Measurements from ENCODE around the gene ANXA4.
"Not testable (repeated sequence)": the region's sequence is repeated elsewhere in the genome, so short reads cannot be mapped to it uniquely, and the experiment has no call there.

ANXA4 gene

GRCh38 chr2:69762025-69762424 is 20.1 kb downstream of the ANXA4 start:
- no peak for DNase-seq

DNA sequence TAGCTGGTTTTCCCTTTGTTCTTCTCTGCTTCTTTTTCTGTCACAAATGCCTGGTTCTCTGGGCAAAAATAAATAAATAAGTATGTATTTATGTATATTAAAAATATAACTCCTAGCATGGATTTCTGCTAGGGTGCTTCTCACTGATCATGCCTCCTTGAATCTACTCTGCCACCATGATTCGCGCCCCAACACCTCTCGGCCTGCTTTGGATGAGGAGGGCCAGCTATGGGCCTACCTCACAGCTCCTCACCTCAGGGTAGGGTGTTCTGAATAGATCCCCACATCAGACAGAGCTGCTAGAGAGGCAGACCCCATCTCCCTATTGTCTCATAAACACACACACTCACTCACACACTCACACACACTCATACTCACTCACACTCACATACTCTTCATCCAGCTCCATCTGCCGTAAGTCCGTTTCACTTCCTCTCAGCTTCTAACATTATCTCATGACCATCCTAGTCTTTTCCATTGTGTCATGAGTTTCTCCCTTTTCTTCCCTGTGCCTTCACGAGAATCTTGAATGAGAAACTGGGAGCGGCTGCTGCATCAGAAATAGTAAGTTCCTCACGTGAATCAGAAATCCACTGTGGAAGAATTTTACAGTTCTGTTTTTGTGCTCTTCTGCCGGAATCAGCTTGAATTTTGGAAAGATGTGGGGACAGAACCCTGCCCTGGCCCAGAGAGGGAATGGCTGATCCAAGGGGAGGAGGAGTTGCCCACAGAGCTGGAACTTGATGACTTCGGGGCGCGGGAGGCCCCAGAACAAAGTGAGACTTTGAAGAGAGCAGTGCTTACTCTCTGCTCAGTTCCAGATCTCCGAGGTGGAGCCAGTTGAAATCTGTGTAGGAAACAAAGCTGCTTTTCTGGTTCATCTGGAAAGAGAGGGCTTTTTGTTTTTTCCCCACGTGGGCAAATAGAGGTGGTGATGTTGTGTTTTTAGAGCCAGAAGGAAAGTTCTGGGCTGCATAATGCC is 20.9 kb downstream of the ANXA4 start:
- DNase-seq, result no peak

DNA sequence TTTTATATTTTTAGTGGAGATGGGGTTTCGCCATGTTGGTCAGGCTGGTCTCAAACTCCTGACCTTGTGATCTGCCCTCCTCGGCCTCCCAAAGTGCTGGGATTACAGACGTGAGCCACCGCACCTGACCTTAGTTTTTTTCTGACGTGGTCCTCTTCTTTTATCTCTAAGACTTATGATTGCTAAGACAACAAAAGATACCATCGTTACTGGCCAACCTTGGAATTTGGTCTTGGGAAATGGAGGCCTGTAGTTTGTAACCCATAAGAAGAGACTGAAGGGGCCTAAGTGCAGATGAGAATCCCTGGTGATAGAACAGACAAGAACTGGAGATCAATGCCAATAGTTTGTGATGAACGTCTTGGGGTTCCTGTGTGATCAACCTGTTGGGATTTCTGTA is 21.9 kb downstream of the ANXA4 start:
- DNase-seq, result not testable (repeated sequence)

DNA sequence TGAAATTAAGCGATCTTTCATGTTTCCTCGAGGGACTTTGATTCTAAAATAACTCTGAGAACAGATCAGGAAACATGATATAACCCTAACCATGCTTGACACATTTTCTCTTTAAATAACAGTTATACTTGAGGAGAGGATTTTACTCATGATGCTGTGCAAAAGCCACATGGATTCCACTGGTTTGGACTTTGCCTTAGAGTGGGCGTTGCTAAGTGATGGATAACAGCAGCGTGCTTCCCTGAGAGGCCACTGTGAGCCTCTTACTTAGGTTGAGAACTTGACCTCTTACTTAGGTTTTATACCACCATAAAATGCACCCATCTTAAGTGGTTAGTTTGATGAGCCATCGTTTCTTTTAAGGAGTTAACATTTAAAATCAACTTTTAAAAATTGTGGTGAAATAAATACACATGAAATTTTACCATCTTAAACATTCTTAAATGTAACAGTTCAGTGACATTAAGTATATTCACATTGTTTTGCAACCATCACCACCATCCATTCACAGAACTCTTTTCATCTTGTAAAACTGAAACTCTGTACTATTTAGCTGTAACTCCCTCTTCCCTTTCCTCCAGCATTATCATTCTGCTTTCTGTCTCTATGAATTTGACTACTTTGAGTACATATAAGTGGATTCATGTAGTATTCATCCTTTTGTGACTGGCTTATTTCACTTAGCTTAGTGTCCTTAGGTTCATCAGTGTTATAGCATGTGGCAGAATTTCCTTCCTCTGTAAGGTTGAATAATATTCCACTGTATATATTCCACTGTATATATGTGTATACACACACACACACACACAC is 22.6 kb downstream of the ANXA4 start:
- DNase-seq, result no peak

DNA sequence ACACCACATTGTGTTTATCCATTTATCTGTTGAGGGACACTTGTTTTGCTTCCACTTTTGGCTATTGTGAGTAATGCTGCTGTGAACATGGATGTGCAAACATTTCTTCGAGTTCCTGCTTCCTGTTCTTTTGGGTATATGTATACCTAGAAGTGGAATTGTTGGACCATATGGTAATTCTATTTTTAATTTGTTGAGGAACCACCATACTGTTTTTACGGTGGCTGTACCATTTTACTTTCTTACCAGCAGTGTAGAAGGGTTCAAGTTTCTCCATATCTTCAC is 23.1 kb downstream of the ANXA4 start:
- no peak for DNase-seq

- DNase-seq, result no peak
Measured at GRCh38 chr2:69766014-69766413, 24.1 kb downstream of the ANXA4 start.

DNA sequence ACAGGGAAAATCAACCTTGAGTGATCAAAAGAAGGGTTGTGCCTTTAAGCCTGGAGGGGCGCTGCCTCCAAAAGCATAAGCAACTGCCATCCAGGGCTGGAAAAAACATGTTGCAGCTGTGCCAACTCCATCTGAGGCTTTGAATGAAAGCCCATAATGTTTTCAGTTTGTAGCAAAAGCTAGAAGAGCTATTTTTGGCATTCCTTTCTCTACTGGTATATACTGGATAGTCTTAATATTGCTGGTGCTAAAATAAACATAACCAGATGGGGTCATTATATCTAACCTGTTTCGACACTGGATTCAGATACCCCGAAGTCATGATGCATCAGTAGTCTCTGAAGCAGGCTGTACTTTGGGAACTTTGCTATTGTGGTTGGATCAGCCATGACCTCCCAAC is 25.1 kb downstream of the ANXA4 start:
- no peak for DNase-seq

GRCh38 chr2:69768235-69768634 is 26.3 kb downstream of the ANXA4 start:
- DNase-seq, result no peak

DNA sequence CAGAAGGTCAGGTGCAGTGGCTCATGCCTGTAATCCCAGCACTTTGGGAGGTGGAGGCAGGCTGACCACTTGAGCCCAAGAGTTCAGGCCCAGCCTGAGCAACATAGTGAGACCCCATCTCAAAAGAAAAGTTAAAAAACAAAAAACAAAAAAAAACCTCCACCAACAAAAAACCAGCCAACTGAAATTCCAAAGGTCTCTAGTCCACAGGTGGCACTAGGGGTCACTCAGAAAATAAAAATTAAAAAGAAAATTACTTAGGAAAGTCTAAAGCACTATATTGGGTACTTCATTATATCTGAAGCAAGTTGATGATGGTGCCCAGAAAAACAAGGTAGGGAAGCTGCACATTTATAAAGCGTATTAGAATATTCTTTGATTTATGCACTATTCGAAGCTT is 26.9 kb downstream of the ANXA4 start:
- no peak for DNase-seq

GRCh38 chr2:69769272-69769671 is 27.3 kb downstream of the ANXA4 start:
- no peak for DNase-seq

DNA sequence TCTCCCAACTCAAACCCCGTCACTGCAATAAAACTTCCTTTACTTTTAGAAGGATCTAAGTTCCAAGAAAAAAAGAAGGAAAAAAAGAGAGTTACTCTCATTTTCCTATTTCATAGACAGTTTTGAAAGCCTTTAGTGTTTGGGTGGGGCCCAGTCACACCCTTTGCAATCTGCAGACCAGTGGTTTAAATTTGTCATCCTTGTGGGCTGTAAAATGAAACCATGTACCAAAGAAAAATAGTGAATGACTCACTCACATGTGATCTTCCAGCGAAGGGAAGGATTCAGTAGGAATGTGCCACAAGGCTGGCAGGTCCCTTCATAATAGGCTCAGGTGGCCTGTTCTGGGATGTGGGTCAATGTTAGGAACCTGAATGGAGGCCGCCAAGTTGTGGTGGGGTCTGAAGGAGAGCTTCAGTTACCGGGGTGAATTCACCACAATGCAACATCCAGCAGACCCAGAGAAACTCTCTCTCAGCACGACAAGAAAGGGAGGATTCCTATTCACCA is 28.3 kb downstream of the ANXA4 start:
- DNase-seq, result no peak

DNA sequence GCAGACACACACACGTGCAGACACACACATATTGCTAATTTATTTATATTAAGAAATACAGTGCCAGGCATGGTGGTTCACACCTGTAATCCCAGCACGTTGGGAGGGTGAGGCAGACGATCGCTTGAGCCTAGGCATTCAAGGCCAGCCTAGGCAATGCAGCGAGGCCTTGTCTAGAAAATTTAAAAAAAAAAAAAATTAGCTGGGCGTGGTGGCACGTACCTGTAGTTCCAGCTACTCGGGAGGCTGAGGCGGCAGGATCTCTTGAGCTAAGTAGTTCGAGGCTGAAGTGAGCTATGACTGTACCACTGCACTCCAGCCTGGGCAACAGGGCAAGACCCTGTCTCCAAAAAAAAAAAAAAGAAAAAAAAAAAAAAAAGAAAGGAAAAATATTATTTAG is 28.8 kb downstream of the ANXA4 start:
- DNase-seq, result no peak

GRCh38 chr2:69771461-69771860 is 29.5 kb downstream of the ANXA4 start:
- DNase-seq, result no peak

GRCh38 chr2:69773206-69773605 is 31.3 kb downstream of the ANXA4 start:
- DNase-seq, result no peak

DNA sequence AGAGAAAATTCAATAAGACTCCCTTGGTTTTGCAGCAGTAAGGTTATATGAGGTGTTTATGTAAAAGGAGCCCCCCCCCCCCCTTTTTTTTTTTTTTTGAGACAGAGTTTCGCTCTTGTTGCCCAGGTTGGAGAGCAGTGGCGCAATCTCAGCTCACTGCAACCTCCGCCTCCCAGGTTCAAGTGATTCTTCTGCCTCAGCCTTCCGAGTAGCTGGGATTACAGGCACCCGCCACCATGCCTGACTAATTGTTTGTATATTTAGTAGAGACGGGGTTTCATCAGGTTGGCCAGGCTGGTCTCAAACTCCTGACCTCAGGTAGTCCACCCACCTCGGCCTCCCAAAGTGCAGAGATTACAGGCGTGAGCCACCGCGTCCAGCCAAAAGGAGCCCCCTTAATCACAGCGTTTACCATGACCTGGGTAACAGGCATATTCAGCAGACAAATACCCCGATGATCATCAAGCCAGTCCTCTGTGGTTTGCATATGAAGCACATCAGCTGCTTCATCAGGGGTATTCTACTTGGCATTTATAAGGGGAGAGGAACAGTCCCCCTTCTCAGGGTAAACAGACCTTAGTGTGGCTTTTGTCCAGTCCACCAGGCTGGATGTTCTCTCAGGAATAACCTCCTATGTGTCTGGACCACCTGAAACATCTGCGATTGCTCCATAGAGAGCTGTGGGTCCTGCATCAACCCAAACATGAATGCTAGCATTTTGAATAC is 32.5 kb downstream of the ANXA4 start:
- DNase-seq, result not testable (repeated sequence)

DNA sequence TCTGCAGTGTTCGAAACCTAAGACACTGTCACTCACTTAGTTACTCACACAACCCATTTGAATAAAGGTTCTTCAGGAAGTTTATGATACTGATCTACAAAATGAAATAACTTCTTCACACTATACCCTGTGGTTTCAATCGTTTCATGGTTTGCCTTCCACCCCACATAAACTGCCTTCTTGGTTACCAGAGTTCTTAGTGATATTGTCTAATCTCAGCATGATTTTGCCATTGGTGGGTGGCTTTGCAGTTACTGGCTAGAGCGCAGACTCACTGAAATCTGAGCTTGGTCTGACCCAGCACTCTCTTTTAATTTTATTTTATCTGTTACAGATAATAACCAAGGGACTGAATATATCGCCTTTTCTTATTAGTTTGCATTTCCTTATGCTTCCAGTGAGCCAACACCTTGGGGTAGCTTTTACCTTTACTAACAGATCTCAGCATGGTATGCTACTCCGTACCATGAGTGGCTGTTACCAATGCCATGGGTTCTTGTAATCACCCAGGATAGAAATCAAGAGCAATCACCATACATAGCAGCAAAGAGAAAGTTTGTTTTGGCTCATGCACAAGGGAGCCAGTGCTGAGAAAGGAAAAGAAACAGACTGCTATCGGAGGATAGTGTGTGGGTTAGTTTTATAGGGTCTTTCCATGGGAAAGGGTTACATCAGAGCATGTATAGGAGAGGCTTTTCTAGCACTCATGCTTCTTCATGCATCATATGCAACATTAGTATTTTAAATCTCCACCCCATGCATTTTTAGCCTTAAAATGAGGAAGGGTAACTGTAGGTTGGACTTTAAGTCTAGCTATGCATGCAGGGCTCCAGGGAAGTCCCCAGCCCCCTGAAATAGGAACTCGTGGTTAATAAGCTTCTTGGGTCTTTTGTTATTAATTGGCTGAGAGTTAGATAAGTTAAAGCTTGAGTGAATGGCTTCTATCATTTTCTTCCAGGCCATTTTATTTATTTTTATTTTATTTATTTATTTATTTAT is 33.3 kb downstream of the ANXA4 start:
- no peak for DNase-seq

DNA sequence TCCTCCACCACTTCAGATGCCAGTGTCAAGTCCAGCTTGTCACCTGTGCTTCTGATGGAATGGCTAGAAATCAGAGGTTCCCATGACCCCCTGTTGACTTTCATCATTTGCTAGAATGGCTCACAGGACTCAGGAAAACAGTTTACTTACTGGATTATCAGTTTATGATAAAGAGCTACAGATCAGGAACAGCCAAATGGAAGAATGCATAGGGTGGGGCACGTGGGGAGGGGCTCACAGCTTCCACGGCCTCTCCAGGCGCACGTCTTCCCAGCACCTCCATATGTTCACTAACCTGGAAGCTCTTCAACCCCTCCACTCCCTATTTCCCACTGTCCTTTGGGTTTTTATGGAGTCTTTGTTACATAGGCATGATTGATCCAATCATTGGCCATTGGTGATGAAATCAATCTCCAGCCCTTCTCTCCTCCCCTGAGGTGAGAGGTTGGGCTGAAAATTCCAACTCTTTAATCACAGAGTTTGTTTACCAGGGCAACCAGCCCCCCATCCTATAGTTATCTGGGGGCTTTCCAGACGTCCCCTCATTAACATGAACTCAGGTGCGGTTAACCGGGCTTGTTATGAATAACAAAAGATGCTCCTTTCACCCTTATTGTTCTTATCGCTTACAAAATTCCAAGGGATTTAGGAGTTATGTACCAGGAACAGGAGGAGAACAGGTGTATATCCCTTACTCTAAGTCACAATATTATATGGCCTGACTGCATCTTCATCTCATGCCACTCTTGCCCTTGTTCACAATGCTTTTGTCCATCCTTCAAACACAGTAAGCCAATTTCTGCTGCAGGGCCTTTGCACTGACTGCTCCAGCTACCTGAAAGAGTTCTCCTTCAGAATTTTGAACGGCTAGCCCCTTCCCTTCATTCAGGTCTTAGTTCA is 35.2 kb downstream of the ANXA4 start:
- no peak for DNase-seq

- DNase-seq, result no peak
Measured at GRCh38 chr2:69777786-69778105, 35.8 kb downstream of the ANXA4 start.

DNA sequence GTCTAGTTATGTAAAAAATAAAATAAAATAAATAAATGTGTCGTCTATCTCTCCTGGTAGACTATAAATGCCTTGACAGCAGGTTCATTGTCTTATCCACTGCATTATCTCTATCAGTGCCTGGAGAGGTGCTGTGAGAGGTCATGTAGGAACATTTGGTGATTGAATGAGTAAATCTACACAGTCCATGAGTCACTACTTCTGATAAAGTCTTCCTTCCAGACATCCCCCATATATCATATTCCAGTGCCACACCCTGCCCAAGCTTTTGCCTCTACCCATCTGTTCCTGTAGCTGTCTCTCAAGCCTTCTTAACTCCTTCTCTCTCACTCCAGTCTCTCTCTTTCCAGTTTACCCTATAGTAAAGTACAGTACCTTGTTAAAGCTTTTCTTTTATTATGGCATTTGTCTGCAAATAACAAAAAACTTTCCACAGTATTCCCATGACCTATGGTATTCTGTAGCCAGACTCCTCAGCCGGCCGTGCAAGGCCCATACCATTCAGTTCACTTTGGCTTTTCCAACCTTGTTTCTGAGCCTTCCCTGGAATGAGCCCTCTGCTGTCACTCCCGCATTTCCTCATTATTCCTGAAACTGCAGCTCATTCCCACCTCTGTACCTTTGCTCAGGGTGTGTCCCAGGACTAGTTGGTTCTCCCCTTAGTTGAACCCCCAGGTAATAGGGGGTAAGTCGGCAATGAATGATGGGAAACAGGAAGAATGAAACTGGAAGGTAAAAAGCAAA is 37.5 kb downstream of the ANXA4 start:
- DNase-seq, result no peak

- no peak for DNase-seq
Measured at GRCh38 chr2:69780921-69781320, 39.0 kb downstream of the ANXA4 start.
